Activated naive CD8-positive, alpha-beta T cell treated with anti-CD3 and anti-CD28 coated beads, Interleukin-2, amount 50 U/mL, for 24 hours (primary cell): ENCODE results near the gene ABCC1.
"Not testable (repeated sequence)": the region's sequence is repeated elsewhere in the genome, so short reads cannot be mapped to it uniquely, and the experiment has no call there.

Experiments
- ATAC-seq: fragments of 150-1000 bp; cut with Tn5 transposase; one replicate; pipeline ENCODE4 v1.10.0; 2021
- DNase-seq: peaks from one replicate; pipeline ENCODE4 v3.0.0; 2021
- H3K27ac Mint-ChIP-seq: one replicate; pipeline ENCODE4 v1.8.0; 2021; ENCODE audit warnings: mild to moderate bottlenecking, mixed read lengths
- H3K27me3 Mint-ChIP-seq: one replicate; pipeline ENCODE4 v1.8.0; 2021; ENCODE audit warnings: mixed read lengths
- H3K36me3 Mint-ChIP-seq: one replicate; pipeline ENCODE4 v1.8.0; 2021; ENCODE audit warnings: low read depth, mixed read lengths
- H3K4me1 Mint-ChIP-seq: one replicate; pipeline ENCODE4 v1.8.0; 2021; ENCODE audit warnings: mixed read lengths
- H3K4me3 Mint-ChIP-seq: one replicate; pipeline ENCODE4 v1.8.0; 2021; ENCODE audit warnings: mild to moderate bottlenecking, moderate library complexity, mixed read lengths
- H3K9me3 Mint-ChIP-seq: one replicate; pipeline ENCODE4 v1.8.0; 2021; ENCODE audit warnings: mixed read lengths

Gene ABCC1

GRCh38 chr16:15928261-15929104 is 20.9 kb upstream of the ABCC1 start:
- no peak for ATAC-seq
- no peak overlapping the region for H3K27ac Mint-ChIP-seq
- H3K4me3 Mint-ChIP-seq: no peak overlapping the region
- H3K9me3 Mint-ChIP-seq: no peaks in the 10 kb centered on the region
- no peaks in the 10 kb centered on the region for H3K27me3 Mint-ChIP-seq
- no peaks in the 10 kb centered on the region for H3K4me1 Mint-ChIP-seq
- no peaks in the 10 kb centered on the region for H3K36me3 Mint-ChIP-seq
- DNase-seq: no peak

GRCh38 chr16:15932939-15933338 is 16.5 kb upstream of the ABCC1 start:
- Mint-ChIP-seq H3K4me3 (no peak overlapping the region), H3K36me3 (no peaks in the 10 kb centered on the region), H3K27ac (no peak overlapping the region), H3K9me3 (no peaks in the 10 kb centered on the region), H3K4me1 (no peaks in the 10 kb centered on the region), H3K27me3 (no peaks in the 10 kb centered on the region)
- no peak for DNase-seq
- ATAC-seq: no peak

DNA sequence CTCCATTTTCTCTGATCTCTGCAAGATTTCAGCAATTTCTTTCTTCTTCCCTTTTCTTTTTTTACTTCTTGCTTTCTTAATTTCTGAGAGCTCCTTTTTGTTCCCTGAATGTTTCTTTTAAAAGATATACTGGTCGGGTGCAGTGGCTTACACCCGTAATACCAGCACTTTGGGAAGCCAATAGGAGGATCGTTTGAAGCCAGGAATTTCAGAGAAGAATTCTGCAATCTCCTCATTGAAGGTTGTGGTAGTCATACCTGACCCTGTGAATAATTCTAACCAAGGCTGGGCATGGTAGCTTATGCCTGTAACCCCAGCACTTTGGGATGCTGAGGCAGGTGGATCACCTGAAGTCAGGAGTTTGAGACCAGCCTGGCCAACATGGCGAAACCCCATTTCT is 15.6 kb upstream of the ABCC1 start:
- H3K4me3 Mint-ChIP-seq: no peak overlapping the region
- H3K36me3 Mint-ChIP-seq: no peaks in the 10 kb centered on the region
- H3K9me3 Mint-ChIP-seq: no peaks in the 10 kb centered on the region
- ATAC-seq (no peak), DNase-seq (no peak)
- no peaks in the 10 kb centered on the region for H3K4me1 Mint-ChIP-seq
- no peak overlapping the region for H3K27ac Mint-ChIP-seq
- no peaks in the 10 kb centered on the region for H3K27me3 Mint-ChIP-seq

GRCh38 chr16:15934991-15935390 is 14.4 kb upstream of the ABCC1 start:
- no peak for DNase-seq
- Mint-ChIP-seq H3K36me3 (no peaks in the 10 kb centered on the region), H3K9me3 (no peaks in the 10 kb centered on the region), H3K27ac (no peak overlapping the region), H3K4me1 (no peaks in the 10 kb centered on the region), H3K27me3 (no peaks in the 10 kb centered on the region), H3K4me3 (no peak overlapping the region)
- no peak for ATAC-seq

- ATAC-seq, H3K27ac Mint-ChIP-seq, H3K27me3 Mint-ChIP-seq, H3K4me3 Mint-ChIP-seq, DNase-seq, H3K9me3 Mint-ChIP-seq, H3K4me1 Mint-ChIP-seq, H3K36me3 Mint-ChIP-seq: not testable (repeated sequence)
Measured at GRCh38 chr16:15936809-15937208, 12.6 kb upstream of the ABCC1 start.

DNA sequence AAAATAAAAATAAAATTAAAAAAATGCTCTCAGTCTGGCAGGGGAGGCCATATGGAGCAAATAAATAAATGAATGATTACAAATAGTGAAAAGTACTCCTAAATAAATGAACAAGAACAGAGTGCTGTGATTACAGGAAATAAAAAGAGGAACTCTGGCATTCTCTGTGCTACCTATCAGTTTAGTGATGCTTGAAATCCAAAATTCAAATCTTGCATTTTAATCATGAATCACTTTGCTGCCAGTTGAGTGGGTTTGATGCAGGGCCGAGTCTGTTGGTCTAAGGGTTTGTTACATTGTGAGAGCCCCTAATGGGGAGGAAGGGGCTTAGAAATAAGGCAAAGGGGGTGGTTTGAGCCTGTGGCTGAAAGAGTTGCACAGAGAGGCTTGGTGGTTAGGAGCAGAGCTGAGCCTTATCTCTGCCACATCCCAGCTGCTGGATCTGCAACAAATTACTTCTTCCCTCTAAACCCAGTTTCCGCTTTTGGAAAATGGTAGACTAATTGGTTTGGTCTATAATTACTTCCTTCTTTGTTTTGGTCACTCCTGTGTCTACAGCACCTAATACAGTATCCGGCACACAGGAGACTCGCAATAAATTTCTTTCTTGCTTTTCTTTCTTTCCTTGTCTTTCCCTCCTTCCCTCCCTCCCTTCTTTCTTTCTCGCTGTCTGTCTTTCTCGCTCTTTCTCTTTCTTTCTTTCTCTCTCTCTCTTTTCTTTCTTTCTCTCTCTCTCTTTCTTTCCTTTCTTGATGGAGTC is 6.3 kb upstream of the ABCC1 start:
- H3K27me3 Mint-ChIP-seq: peaks cover 2% of the 10 kb centered on the region
- DNase-seq (no peak), ATAC-seq (no peak)
- peaks cover 16% of the 10 kb centered on the region for H3K4me1 Mint-ChIP-seq
- H3K4me3 Mint-ChIP-seq: no peak overlapping the region
- H3K27ac Mint-ChIP-seq: peak overlapping the region; percentile 16
- no peaks in the 10 kb centered on the region for H3K36me3 Mint-ChIP-seq
- H3K9me3 Mint-ChIP-seq: no peaks in the 10 kb centered on the region

DNA sequence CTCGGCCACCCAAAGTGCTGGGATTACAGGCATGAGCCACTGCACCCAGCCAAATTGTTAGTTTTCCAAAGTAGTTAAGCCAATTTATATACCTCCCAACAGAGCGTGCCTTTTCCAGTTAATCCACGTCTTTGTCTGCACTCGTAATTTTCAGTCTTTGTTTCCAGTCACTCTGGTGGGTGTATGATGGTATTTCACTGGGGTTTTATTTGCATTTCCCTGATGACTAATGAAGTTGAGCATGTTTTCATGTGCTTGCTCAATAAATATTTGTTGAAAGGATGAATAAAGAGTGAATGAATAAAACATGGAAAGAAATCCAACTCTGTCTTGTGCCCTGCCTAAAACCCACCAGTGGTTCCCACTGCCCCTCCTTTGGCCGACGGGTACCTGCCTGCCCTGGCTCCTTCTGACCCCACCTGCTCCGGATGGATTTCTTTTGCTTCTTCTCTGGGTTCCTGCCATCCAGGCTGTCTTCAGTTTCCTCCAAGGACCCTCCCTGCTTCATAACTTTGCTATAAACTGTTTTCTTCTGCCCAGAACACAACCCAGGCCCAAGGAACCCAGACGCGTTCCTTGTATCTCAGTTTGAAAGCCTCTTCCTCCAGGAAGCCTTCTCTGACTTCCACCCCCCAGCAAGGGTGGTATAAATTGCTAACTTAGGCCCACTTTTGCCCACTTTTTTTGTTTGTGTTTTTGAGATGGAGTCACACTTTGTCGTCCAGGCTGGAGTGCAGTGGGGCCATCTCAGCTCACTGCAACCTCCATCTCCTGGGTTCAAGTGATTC is 3.0 kb upstream of the ABCC1 start:
- no peak for DNase-seq
- Mint-ChIP-seq H3K27ac (peak overlapping the region; percentile 36), H3K27me3 (peaks cover 2% of the 10 kb centered on the region), H3K9me3 (no peaks in the 10 kb centered on the region), H3K4me3 (no peak overlapping the region), H3K4me1 (peaks cover 29% of the 10 kb centered on the region), H3K36me3 (peaks cover 4% of the 10 kb centered on the region)
- ATAC-seq: peak; percentile 17

GRCh38 chr16:15947983-15948509 is 1.4 kb upstream of the ABCC1 start:
- H3K4me1 Mint-ChIP-seq: peaks cover 45% of the 10 kb centered on the region
- peaks cover 10% of the 10 kb centered on the region for H3K36me3 Mint-ChIP-seq
- no peak for ATAC-seq
- H3K27me3 Mint-ChIP-seq: peaks cover 2% of the 10 kb centered on the region
- no peak overlapping the region for H3K27ac Mint-ChIP-seq
- H3K4me3 Mint-ChIP-seq: no peak overlapping the region
- H3K9me3 Mint-ChIP-seq: no peaks in the 10 kb centered on the region
- DNase-seq: no peak

DNA sequence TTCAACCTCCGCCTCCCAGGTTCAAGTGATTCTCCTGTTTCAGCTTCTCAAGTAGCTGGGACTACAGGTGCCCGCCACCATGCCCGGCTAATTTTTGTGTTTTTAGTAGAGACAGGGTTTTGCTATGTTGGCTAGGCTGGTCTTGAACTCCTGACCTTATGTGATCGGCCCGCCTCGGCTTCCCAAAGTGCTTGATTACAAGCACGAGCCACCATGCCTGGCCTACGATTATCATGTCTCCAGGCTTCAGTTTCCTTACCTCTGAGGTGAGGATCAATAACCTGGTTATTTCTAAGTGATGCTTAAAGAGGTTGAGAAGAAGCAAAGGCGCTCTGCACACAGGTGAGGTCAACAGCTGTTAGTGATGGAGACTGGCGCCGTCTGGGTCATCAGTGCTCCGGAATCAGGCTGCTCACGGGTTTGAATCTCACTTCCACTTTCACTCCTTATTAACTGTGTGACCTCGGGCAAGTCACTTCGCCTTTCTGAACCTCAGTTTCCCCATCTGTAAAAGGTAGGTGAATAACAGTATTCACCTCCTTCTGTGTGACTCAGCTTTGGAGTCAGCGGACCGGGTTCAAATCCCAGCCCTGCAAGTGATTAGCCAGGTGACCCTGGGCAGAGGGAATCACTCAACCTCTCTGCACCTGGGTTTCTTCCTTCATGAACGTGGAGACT is 745 bp upstream of the ABCC1 start:
- Mint-ChIP-seq H3K36me3 (peaks cover 15% of the 10 kb centered on the region), H3K4me3 (peak overlapping the region; percentile 77), H3K9me3 (no peaks in the 10 kb centered on the region), H3K27ac (peak overlapping the region; percentile 85), H3K27me3 (peaks cover 2% of the 10 kb centered on the region), H3K4me1 (peaks cover 51% of the 10 kb centered on the region)
- ATAC-seq (no peak), DNase-seq (peak; percentile 8)

GRCh38 chr16:15950161-15950854 is 892 bp downstream of the ABCC1 start:
- peak; percentile 39 for ATAC-seq
- peaks cover 20% of the 10 kb centered on the region for H3K36me3 Mint-ChIP-seq
- H3K4me1 Mint-ChIP-seq: peaks cover 64% of the 10 kb centered on the region
- peak; percentile 49 for DNase-seq
- peak overlapping the region; percentile 98 for H3K27ac Mint-ChIP-seq
- H3K4me3 Mint-ChIP-seq: peak overlapping the region; percentile 92
- H3K9me3 Mint-ChIP-seq: no peaks in the 10 kb centered on the region
- peaks cover 2% of the 10 kb centered on the region for H3K27me3 Mint-ChIP-seq

DNA sequence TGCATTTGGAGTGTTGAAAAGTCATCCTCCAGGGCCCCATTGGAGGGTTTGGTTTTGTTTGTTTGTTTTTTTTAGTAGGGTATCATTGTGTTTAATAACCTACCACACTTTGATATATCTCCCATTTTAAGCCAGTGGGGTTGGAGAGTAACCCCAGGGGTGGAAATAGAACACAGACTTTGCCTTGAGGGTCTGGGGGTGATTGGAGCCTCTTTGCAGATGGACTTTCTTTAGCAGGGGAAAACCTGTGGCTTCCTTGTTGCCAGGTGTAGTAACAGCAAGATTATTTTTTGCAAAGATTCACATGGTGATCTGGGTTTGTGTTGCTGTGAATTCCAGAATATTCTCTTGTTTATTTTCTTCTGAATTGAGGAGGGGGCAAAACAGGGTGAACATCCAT is 1.5 kb downstream of the ABCC1 start:
- peak overlapping the region; percentile 98 for H3K27ac Mint-ChIP-seq
- peak overlapping the region; percentile 92 for H3K4me3 Mint-ChIP-seq
- peaks cover 23% of the 10 kb centered on the region for H3K36me3 Mint-ChIP-seq
- peaks cover 2% of the 10 kb centered on the region for H3K27me3 Mint-ChIP-seq
- H3K4me1 Mint-ChIP-seq: peaks cover 66% of the 10 kb centered on the region
- DNase-seq: no peak
- no peak for ATAC-seq
- no peaks in the 10 kb centered on the region for H3K9me3 Mint-ChIP-seq

GRCh38 chr16:15951852-15952251 is 2.4 kb downstream of the ABCC1 start:
- ATAC-seq (no peak), DNase-seq (no peak)
- Mint-ChIP-seq H3K4me3 (peak overlapping the region; percentile 92), H3K4me1 (peaks cover 66% of the 10 kb centered on the region), H3K36me3 (peaks cover 25% of the 10 kb centered on the region), H3K9me3 (no peaks in the 10 kb centered on the region), H3K27ac (peak overlapping the region; percentile 98), H3K27me3 (peaks cover 2% of the 10 kb centered on the region)

GRCh38 chr16:15952265-15952711 is 2.9 kb downstream of the ABCC1 start:
- Mint-ChIP-seq H3K9me3 (no peaks in the 10 kb centered on the region), H3K36me3 (peaks cover 25% of the 10 kb centered on the region), H3K27ac (peak overlapping the region; percentile 98), H3K4me3 (peak overlapping the region; percentile 92), H3K27me3 (peaks cover 1% of the 10 kb centered on the region), H3K4me1 (peaks cover 70% of the 10 kb centered on the region)
- peak; percentile 51 for DNase-seq
- peak; percentile 52 for ATAC-seq
